ENCODE measurements around the gene LEPROT. TPM values are rescaled to one million over a fixed set of nuclear protein-coding genes. Genes with fewer than 3 reads are reported as not detected.

The LEPROT gene
- total RNA-seq, 1 experiment from 2014 or later = 18.1 TPM

- no peak overlapping the region for H3K27ac Mint-ChIP-seq
- DNase-seq (ENCODE audit: low spot score) = no peak
- H3K9me3 Mint-ChIP-seq = no peaks in the 10 kb centered on the region
- ChIA-PET CTCF (interaction anchor here (0.7 to 1.2 kb wide), 2 partner anchors 14 to 316 kb away, joined by 3 to 4 read pairs; no protein-coding TSS in a partner anchor), POLR2A (no interaction called here)
- no peaks in the 10 kb centered on the region for H3K36me3 Mint-ChIP-seq
- TF ChIP-seq FOXK1 (CRISPR knock-in tag; IDR thresholded peaks at IDR 0.05) = no peak
- TF ChIP-seq NFATC4 (CRISPR knock-in tag; IDR thresholded peaks at IDR 0.05) = no peak
- TF ChIP-seq CDX4 (CRISPR knock-in tag; IDR thresholded peaks at IDR 0.05; ENCODE audit: borderline replicate concordance) = no peak
- no peak for TF ChIP-seq ZNF396 (CRISPR knock-in tag; IDR thresholded peaks at IDR 0.05; ENCODE audit: borderline replicate concordance)
- no peak for TF ChIP-seq USF2 (CRISPR knock-in tag; IDR thresholded peaks at IDR 0.05)
- no peak for TF ChIP-seq PRDM15 (CRISPR knock-in tag; IDR thresholded peaks at IDR 0.05)
- TF ChIP-seq ZNF121 (CRISPR knock-in tag; IDR thresholded peaks at IDR 0.05) = no peak
- no peak for TF ChIP-seq ZNF232 (CRISPR knock-in tag; IDR thresholded peaks at IDR 0.05)
- no peak for TF ChIP-seq GABPB1 (CRISPR knock-in tag; IDR thresholded peaks at IDR 0.05)
- no peak for TF ChIP-seq NR3C1 (CRISPR knock-in tag; conservative IDR thresholded peaks at IDR 0.05; ENCODE audit: low read depth)
- TF ChIP-seq TEAD1 (CRISPR knock-in tag; IDR thresholded peaks at IDR 0.05) = no peak
- TF ChIP-seq ATF2 (CRISPR knock-in tag; IDR thresholded peaks at IDR 0.05; ENCODE audit: borderline replicate concordance, low read depth) = no peak
- TF ChIP-seq ZNF532 (CRISPR knock-in tag; IDR thresholded peaks at IDR 0.05; ENCODE audit: borderline replicate concordance) = no peak
- no peak for TF ChIP-seq ZBTB43 (CRISPR knock-in tag; IDR thresholded peaks at IDR 0.05)
- TF ChIP-seq ZNF281 (CRISPR knock-in tag; IDR thresholded peaks at IDR 0.05) = no peak
- TF ChIP-seq ZNF219 (CRISPR knock-in tag; IDR thresholded peaks at IDR 0.05; ENCODE audit: borderline replicate concordance) = no peak
- H3K27me3 Mint-ChIP-seq (ENCODE audit: low read depth) = no peaks in the 10 kb centered on the region
- ATAC-seq = no peak
- no peaks in the 10 kb centered on the region for H3K4me1 Mint-ChIP-seq
- no peak overlapping the region for H3K4me3 Mint-ChIP-seq
These were observed 48.9 kb upstream of the LEPROT start for GRCh38 chr1:65371544-65371943.
